Ishikawa (cell line): ENCODE results near the gene ASB2.

ENCODE experiments used
- CEBPB ChIP-seq: IDR thresholded peaks from 2 replicates; pipeline ENCODE4 v1.6.1; 2012
- CREB1 ChIP-seq: IDR thresholded peaks from 2 replicates; pipeline ENCODE4 v1.6.1; 2012; ENCODE audit warnings: low read depth
- EGR1 ChIP-seq: IDR thresholded peaks from 2 replicates; pipeline ENCODE4 v1.6.1; 2012
- EP300 ChIP-seq: IDR thresholded peaks from 2 replicates; pipeline ENCODE4 v1.6.1; 2012; ENCODE audit warnings: borderline replicate concordance
- FOXM1 ChIP-seq: IDR thresholded peaks from 2 replicates; pipeline ENCODE4 v1.6.1; 2012; ENCODE audit warnings: low read depth, borderline replicate concordance
- NFIC ChIP-seq: IDR thresholded peaks from 2 replicates; pipeline ENCODE4 v1.6.1; 2012
- RAD21 ChIP-seq: IDR thresholded peaks from 2 replicates; pipeline ENCODE4 v1.6.1; 2012; ENCODE audit warnings: low read depth
- TAF1 ChIP-seq: IDR thresholded peaks from 2 replicates; pipeline ENCODE4 v1.6.1; 2012; ENCODE audit warnings: low read depth, mild to moderate bottlenecking
- TCF12 ChIP-seq: IDR thresholded peaks from 2 replicates; pipeline ENCODE4 v1.6.1; 2012; ENCODE audit warnings: low read depth
- TEAD4 ChIP-seq: IDR thresholded peaks from 2 replicates; pipeline ENCODE4 v1.6.1; 2012
- USF1 ChIP-seq: IDR thresholded peaks from 2 replicates; pipeline ENCODE4 v1.6.1; 2012
- YY1 ChIP-seq: IDR thresholded peaks from 2 replicates; pipeline ENCODE4 v1.6.1; 2012; ENCODE audit warnings: low read depth
- ZBTB7A ChIP-seq: IDR thresholded peaks from 2 replicates; pipeline ENCODE4 v1.6.1; 2012; ENCODE audit warnings: low read depth
- TF ChIP-seq, protein P1 (sequence below): IDR thresholded peaks from 2 replicates; pipeline ENCODE4 v1.6.1; 2012; ENCODE audit warnings: low read depth, mild to moderate bottlenecking
- TF ChIP-seq, protein P2 (sequence below): IDR thresholded peaks from 2 replicates; pipeline ENCODE4 v1.6.1; 2012

The ASB2 gene

GRCh38 chr14:93950948-93951634 is 25.3 kb downstream of the ASB2 start:
- TF ChIP-seq FOXM1 (no peak), RAD21 (no peak), ZBTB7A (no peak), TCF12 (no peak), EGR1 (no peak), TEAD4 (no peak), EP300 (no peak), NFIC (no peak)
- TF ChIP-seq, protein P1, sequence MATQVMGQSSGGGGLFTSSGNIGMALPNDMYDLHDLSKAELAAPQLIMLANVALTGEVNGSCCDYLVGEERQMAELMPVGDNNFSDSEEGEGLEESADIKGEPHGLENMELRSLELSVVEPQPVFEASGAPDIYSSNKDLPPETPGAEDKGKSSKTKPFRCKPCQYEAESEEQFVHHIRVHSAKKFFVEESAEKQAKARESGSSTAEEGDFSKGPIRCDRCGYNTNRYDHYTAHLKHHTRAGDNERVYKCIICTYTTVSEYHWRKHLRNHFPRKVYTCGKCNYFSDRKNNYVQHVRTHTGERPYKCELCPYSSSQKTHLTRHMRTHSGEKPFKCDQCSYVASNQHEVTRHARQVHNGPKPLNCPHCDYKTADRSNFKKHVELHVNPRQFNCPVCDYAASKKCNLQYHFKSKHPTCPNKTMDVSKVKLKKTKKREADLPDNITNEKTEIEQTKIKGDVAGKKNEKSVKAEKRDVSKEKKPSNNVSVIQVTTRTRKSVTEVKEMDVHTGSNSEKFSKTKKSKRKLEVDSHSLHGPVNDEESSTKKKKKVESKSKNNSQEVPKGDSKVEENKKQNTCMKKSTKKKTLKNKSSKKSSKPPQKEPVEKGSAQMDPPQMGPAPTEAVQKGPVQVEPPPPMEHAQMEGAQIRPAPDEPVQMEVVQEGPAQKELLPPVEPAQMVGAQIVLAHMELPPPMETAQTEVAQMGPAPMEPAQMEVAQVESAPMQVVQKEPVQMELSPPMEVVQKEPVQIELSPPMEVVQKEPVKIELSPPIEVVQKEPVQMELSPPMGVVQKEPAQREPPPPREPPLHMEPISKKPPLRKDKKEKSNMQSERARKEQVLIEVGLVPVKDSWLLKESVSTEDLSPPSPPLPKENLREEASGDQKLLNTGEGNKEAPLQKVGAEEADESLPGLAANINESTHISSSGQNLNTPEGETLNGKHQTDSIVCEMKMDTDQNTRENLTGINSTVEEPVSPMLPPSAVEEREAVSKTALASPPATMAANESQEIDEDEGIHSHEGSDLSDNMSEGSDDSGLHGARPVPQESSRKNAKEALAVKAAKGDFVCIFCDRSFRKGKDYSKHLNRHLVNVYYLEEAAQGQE = no peak
- TF ChIP-seq, protein P2, sequence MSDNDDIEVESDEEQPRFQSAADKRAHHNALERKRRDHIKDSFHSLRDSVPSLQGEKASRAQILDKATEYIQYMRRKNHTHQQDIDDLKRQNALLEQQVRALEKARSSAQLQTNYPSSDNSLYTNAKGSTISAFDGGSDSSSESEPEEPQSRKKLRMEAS = no peak

DNA sequence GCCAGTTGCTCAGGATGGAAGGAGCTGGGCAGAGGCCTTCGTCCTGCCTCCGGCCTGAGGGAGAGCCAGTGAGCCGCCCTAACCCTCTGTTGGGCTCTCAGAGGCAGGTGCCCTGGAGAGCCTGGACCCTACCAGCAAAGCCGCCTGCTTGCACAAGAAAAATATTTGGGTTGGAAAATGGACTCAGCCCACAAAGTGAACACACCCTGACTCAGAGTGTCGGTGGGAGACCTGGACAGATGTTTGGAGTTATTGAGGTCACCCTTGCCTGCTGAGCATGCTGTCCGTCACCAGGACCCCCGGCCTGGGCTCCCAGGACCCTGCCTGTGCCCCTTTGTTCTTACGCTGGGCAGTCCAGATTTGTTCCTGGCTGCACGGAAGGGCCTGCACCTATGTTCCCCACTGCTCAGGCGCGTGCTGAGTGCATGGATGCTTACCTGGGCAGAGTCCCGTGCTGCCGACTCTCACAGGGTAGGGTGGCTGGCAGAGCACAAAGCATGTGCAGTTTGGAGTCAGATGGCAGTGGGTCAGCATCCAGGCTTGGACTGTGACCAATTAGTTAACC is 26.8 kb downstream of the ASB2 start:
- no peak for TF ChIP-seq ZBTB7A
- TF ChIP-seq NFIC = no peak
- no peak for TF ChIP-seq TAF1
- no peak for TF ChIP-seq EP300
- TF ChIP-seq, protein P1 = no peak
- TF ChIP-seq TEAD4 = no peak
- no peak for TF ChIP-seq CEBPB
- TF ChIP-seq, protein P2 = no peak
- TF ChIP-seq FOXM1 = no peak

- TF ChIP-seq NFIC (no peak), USF1 (no peak), FOXM1 (no peak), TCF12 (no peak), TEAD4 (no peak), YY1 (no peak), ZBTB7A (no peak), CREB1 (no peak), CEBPB (no peak), RAD21 (no peak), TAF1 (no peak), EGR1 (no peak), EP300 (no peak)
- TF ChIP-seq, protein P1 = no peak
- TF ChIP-seq, protein P2 = no peak
Measured at GRCh38 chr14:93947282-93947681, 29.1 kb downstream of the ASB2 start.

GRCh38 chr14:93946541-93947090 is 29.8 kb downstream of the ASB2 start:
- TF ChIP-seq, protein P1 = no peak
- no peak for TF ChIP-seq EGR1
- TF ChIP-seq TEAD4 = no peak
- TF ChIP-seq RAD21 = no peak
- TF ChIP-seq USF1 = no peak
